HL-60 (cell line): Measurements from ENCODE around the gene LY9.

ENCODE experiments used
- DNase-seq, 2 experiments: peaks; one replicate each; pipeline ENCODE4 v3.0.0-alpha.2; 2010 to 2020; ENCODE audit warnings: low read depth in 1 of 2, low spot score in 1 of 2
- H3K27ac ChIP-seq: fragments of 250-450 bp; sonication (Bioruptor Pico); replicated peaks from 2 replicates; pipeline ENCODE4 v1.5.1; 2020; ENCODE audit warnings: mild to moderate bottlenecking, moderate library complexity
- H3K27me3 ChIP-seq: fragments of 250-450 bp; sonication (Bioruptor Pico); 2 replicates; pipeline ENCODE4 v1.5.1; 2021; ENCODE audit warnings: mild to moderate bottlenecking, moderate library complexity; ENCODE audit not compliant: insufficient read depth, poor library complexity, severe bottlenecking
- H3K4me3 ChIP-seq: replicated peaks from 2 replicates; pipeline ENCODE4 v1.5.1; 2011; ENCODE audit warnings: mild to moderate bottlenecking, control low read depth, low read length; ENCODE audit not compliant: insufficient read depth
- CTCF ChIP-seq: IDR thresholded peaks from one replicate; pipeline ENCODE4 v1.5.1; 2011; ENCODE audit warnings: low read length, control low read depth, inconsistent platforms; ENCODE audit not compliant: insufficient read depth
- GABPA ChIP-seq: IDR thresholded peaks from 2 replicates; pipeline ENCODE4 v1.6.1; 2012; ENCODE audit warnings: low read depth
- POLR2AphosphoS5 ChIP-seq: IDR thresholded peaks from 2 replicates; pipeline ENCODE4 v1.6.1; 2012; ENCODE audit warnings: low read depth
- SPI1 ChIP-seq: IDR thresholded peaks from 2 replicates; pipeline ENCODE4 v1.6.1; 2012; ENCODE audit warnings: low read depth, mild to moderate bottlenecking, borderline replicate concordance
- TF ChIP-seq, protein P1 (sequence below): IDR thresholded peaks from 2 replicates; pipeline ENCODE4 v1.6.1; 2012; ENCODE audit warnings: low read depth; ENCODE audit not compliant: insufficient replicate concordance

LY9 gene

DNA sequence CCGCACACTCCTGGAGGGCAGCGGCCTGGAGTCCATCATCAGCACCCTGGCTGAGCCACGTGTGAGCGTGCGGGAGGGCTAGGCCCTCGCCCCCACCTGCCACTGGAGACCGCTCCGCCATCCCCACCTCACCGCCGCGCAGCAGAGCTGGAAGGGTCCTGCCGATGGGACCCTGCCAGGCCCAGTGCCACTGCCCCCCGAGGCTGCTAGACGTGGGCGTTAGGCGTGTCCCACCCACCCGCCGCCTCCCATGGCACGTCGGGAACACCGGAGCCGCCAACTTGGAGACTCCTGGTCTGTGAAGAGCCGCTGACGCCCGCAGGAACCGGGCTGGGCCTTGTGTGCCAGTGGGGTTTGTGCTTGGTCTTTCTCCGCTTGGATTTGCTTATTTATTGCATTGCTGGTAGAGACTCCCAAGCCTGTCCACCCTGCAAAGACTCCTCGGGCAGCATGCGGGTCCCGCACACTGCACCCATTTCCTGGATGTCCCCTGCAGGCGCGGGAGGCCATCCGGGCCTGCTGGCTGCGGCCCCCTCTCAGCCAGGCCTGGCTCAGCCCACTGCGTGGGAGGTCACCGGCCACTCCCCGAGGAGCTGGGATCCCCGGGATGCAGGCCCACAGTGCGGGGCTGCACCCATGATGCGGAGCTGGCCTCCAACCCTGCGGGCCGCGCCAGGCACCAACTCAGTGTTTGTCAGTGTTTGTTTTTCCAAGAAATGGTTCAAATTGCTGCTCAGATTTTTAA is 6.0 kb downstream of the LY9 start:
- no peak for TF ChIP-seq GABPA
- no peak for TF ChIP-seq CTCF
- TF ChIP-seq POLR2AphosphoS5: no peak
- TF ChIP-seq, protein P1, sequence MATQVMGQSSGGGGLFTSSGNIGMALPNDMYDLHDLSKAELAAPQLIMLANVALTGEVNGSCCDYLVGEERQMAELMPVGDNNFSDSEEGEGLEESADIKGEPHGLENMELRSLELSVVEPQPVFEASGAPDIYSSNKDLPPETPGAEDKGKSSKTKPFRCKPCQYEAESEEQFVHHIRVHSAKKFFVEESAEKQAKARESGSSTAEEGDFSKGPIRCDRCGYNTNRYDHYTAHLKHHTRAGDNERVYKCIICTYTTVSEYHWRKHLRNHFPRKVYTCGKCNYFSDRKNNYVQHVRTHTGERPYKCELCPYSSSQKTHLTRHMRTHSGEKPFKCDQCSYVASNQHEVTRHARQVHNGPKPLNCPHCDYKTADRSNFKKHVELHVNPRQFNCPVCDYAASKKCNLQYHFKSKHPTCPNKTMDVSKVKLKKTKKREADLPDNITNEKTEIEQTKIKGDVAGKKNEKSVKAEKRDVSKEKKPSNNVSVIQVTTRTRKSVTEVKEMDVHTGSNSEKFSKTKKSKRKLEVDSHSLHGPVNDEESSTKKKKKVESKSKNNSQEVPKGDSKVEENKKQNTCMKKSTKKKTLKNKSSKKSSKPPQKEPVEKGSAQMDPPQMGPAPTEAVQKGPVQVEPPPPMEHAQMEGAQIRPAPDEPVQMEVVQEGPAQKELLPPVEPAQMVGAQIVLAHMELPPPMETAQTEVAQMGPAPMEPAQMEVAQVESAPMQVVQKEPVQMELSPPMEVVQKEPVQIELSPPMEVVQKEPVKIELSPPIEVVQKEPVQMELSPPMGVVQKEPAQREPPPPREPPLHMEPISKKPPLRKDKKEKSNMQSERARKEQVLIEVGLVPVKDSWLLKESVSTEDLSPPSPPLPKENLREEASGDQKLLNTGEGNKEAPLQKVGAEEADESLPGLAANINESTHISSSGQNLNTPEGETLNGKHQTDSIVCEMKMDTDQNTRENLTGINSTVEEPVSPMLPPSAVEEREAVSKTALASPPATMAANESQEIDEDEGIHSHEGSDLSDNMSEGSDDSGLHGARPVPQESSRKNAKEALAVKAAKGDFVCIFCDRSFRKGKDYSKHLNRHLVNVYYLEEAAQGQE: no peak
- TF ChIP-seq SPI1: no peak
- DNase-seq: no peak
- no peaks in the 10 kb centered on the region for H3K27me3 ChIP-seq
- H3K4me3 ChIP-seq: no peak overlapping the region
- H3K27ac ChIP-seq: no peak overlapping the region

DNA sequence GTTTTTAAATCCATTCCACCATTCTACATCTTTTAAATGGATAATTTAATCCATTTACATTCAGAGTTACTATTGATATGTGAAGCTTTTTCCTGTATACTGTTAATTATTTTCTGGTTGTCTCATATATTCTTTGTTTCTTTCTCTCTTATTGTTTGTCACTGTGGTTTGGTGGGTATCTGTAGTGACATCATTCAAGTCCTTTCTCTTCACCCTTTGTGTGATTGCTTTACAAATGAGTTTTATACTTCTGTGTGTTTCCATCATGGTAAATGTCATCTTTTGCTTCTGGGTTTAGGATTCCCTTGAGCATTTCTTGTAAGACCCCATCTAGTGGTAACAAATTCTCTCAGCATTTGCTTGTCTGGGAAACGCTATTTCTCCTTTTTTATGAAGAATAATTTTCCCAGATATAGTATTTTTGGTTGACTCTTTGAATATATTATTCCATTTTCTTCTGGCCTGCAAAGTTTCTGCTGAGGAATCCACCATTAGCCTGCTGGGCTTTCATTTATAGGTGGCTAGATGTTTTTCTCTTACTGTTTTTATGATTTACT is 10.2 kb downstream of the LY9 start:
- no peak for DNase-seq
- TF ChIP-seq GABPA (no peak), SPI1 (no peak), CTCF (no peak), POLR2AphosphoS5 (no peak)
- TF ChIP-seq, protein P1: no peak
- Histone ChIP-seq H3K4me3 (no peak overlapping the region), H3K27ac (no peak overlapping the region), H3K27me3 (no peaks in the 10 kb centered on the region)

DNA sequence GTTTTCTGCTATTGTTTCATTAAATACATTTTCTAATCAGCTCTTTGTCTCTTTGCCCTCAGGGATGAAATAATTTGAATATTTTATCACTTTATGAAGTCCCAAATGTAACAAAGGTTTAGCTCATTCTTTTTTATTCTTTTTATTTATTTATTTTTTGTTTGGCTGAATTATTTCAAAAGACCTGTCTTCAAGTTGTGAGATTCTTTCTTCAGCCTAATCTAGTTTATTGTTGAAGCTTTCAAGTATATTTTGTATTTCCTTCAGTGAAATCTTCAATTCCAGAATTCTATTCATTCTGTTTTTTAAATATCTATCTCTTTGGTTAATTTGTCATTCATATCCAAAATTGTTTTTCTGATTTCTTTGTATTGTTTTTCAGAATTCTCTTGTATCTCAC is 10.8 kb downstream of the LY9 start:
- Histone ChIP-seq H3K27me3 (no peaks in the 10 kb centered on the region), H3K4me3 (no peak overlapping the region), H3K27ac (no peak overlapping the region)
- TF ChIP-seq SPI1 (no peak), POLR2AphosphoS5 (no peak)
- DNase-seq: no peak

DNA sequence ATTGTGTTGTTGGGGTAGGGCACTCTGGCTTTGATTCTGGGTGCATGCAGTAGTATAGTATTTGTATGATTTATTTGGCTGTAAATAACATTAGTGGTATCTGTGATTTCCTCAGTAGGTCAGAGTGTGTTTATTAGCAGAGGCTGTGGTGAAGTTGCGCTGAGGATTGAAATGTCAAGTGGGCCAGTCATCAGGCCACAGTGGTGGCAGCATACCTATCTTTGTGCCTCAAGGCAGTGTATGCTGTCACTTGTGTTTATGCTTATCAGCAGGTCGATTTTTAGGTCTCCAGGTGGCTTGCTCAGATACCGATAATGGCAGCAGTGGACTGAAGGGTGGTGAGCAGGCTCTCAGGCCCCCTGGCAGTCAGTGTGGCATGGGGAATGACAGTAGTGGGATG is 11.3 kb downstream of the LY9 start:
- Histone ChIP-seq H3K27me3 (no peaks in the 10 kb centered on the region), H3K27ac (no peak overlapping the region), H3K4me3 (no peak overlapping the region)
- TF ChIP-seq GABPA: no peak
- no peak for TF ChIP-seq CTCF
- no peak for TF ChIP-seq POLR2AphosphoS5
- no peak for TF ChIP-seq SPI1
- TF ChIP-seq, protein P1: no peak
- DNase-seq: no peak
